NCI-H1694 treated with DMSO at 0.1 percent for 48 hours (cell line): ENCODE results near the gene AMT.

Experiments used
- DNase-seq: peaks from one replicate; lab custom pipeline; 2025; lab: John Stamatoyannopoulos, UW

The AMT gene

DNA sequence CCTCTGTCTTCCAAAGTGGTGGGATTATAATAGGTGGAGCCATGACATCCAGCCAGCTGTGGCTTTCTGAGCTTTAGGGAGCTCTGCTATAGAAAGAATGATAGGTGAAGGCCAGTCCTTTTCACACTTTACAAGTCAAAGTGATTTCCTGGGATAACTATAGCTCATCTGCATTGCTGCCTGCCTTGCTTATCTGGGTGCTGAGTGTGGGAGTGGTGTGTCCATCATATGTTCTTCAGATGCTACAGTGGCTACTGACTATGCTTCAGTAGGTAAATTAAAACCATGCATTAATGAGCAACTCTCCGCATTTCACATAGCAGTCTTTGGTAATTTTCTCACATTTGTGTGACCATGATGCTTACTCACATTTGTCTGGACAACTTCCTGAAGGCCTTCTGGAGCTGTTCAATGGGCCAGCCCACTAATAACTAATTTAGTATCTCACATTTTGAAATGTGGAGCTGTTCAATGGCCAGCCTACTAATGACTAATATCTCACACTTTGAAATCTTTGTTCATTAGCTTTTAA is 33.9 kb downstream of the AMT start:
- DNase-seq = no peak

DNA sequence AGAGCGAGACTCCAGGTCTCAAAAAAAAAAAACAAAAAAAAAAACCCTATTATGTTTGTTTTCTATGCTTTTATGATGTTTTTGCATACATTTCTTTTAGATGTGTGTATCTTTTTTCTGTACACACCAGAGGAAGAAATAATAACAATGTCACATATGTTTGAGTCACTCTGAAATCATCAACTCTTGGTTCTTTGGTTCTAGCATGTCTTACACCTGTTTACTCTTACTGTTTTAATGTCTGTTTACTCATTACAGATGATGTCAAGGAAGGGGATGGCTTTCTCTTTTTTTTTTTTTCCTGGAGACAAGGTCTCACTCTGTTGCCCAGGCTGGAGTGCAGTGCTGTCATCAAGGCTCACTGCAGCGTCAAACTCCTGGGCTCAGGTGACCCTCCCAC is 34.6 kb downstream of the AMT start:
- no peak for DNase-seq

- DNase-seq = no peak
These were observed 36.1 kb downstream of the AMT start for GRCh38 chr3:49386056-49386756.

DNA sequence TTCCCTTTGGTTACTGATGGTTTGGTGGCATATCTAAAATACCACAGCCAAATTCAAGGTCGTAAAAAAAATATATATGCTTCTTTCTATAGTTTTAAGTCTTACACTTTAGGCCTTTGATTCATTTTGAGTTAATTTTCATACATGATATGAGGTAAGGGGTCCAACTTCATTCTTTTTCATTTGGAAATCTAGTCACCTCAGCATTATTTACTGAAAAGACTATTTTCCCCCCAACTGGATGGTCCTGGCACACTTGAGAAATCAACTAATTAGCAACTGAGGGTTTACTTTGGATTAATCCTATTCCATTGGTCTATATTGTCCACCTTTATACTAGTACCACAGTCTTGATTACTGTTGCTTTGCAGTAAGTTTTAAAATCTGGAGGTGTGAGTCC is 36.7 kb downstream of the AMT start:
- DNase-seq = no peak

DNA sequence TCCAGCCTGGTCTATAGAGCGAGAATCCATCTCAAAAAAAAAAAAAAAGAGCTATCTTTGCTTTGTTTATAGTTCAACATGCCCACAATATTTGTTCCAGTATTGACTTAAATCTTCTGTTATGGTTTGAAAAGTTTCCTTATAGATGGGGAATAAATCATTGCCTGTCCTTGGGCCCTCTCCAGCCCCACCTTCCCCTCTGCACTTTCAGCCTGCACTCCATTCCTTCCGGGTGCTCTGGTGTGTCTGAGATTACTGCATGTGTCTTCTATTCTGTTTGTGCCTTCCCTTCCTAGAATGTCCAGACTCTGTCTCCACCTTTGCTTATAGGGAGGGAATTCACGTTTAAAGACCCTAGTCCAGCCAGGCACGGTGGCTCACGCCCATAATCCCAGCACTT is 38.9 kb downstream of the AMT start:
- no peak for DNase-seq

DNA sequence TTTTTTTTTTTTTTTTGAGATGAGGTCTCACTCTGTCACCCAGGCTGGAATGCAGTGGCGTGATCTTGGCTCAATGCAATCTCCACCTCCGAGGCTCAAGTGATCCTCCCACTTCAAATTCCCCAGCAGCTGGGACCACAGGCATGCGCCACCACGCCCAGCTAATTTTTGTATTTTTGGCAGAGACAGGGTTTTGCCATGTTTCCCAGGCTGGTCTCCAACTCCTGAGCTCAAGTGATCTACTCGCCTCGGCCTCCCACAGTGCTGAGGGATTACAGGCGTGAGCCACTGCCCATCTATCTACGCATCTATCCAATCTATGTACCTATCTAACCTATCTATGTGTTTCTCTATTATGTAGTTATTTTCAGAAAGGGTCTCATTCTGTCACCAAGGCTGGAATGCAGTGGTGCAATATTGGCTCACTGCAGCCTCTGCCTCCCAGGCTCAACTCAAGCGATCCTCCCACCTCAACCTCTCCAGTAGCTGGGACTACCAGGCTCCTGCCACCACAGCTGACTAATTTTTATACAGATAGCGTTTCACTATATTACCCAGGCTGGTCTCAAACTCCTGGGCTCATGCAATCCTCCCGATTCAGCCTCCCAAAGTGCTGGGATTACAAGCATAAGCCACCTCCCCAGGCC is 43.9 kb downstream of the AMT start:
- DNase-seq = no peak

DNA sequence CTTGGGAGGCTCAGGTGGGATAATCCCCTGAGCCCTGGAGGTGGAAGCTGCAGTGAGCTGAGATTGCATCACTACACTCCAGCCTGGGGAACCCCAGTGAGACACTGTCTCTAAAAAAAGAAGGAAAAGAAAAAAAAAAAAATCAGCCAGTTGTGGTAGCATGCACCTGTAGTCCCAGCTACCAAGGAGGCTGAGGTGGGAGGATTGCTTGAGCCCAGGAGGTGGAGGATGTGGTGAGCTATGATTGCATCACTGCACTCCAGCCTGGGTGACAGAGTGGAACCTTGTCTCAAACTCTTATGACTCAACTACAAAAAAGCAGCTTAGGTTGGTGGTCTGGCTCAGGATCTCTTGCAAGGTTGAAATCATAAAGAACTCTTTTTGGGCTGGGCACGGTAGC is 44.8 kb downstream of the AMT start:
- no peak for DNase-seq

- DNase-seq = no peak
These were observed 50.3 kb downstream of the AMT start for GRCh38 chr3:49371946-49372345.

DNA sequence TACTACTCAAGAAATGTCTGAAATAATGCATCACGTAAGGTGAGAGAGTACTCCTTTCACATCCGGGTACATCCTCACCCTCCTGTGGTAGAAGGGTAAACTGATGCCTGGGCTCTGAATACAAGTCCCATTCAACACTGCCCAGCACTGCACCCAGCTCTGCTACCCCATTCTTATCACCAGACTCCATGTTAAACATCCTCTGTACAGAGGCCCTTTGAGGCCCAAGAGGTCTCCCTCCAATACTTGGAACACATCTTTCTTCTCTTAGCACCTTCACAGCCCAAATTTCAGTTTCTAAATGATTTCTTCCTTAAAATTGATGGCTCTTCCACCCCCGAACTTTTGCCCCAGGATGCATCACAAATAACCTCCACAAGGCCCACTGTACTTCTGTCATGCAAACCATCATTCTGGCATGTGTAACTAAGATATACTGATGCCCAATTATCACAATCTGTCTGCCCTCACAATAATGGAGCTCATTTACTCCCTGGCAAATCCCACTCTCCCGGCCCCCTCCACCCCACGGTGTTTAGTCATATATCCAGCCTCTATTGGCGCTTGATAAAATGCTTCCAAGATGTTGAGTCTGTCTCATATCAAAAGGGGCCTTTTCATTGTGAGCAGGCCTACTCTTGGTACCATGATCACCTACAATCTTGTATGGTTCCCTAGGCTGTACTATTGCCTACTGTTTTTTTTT is 51.5 kb downstream of the AMT start:
- DNase-seq = no peak
